Panc1 (cell line): ENCODE measurements around the gene PRICKLE3. TPM values are rescaled to one million over a fixed set of nuclear protein-coding genes. Genes with fewer than 3 reads are reported as not detected.

ENCODE experiments used
- ATAC-seq: fragments of 200-7000 bp; cut with Tn5 transposase; 2 replicates; pipeline ENCODE4 v1.9.1; 2020; ENCODE audit warnings: mild to moderate bottlenecking, moderate library complexity
- BruUV-seq: library from RNA; stranded (reverse); fragments of 400-500 nt; replicated peaks from 2 replicates; lab custom pipeline; 2021; lab: Mats Ljungman, UMichigan
- CTCF ChIA-PET: fragments of 300-600 bp; sonication (Branson Sonifier 250); formaldehyde crosslinking; loops from one replicate; lab custom pipeline; 2022; ENCODE audit warnings: antibody characterized with exemption; lab: Charles Lee
- POLR2A ChIA-PET: fragments of 300-600 bp; sonication (Branson Sonifier 250); formaldehyde crosslinking; loops from one replicate; lab custom pipeline; 2022; ENCODE audit warnings: antibody characterized with exemption; lab: Charles Lee
- DNase-seq: peaks from one replicate; pipeline ENCODE4 v3.0.0-alpha.2; 2010; ENCODE audit warnings: low read depth, low spot score
- H3K27ac ChIP-seq: 2 replicates; pipeline ENCODE4 v1.5.1; 2011; ENCODE audit warnings: mild to moderate bottlenecking, low read length, inconsistent platforms
- H3K27me3 ChIP-seq: fragments of 200-500 bp; sonication (Bioruptor generic); 2 replicates; pipeline ENCODE4 v1.6.0; 2014; ENCODE audit warnings: low read length, inconsistent platforms; ENCODE audit not compliant: control insufficient read depth, insufficient read depth
- H3K36me3 ChIP-seq: fragments of 200-500 bp; sonication (Bioruptor generic); 2 replicates; pipeline ENCODE4 v1.5.1; 2014; ENCODE audit warnings: inconsistent platforms, mild to moderate bottlenecking, low read length, moderate library complexity; ENCODE audit not compliant: control insufficient read depth, insufficient read depth
- H3K4me1 ChIP-seq: 2 replicates; pipeline ENCODE4 v1.5.1; 2011; ENCODE audit warnings: inconsistent platforms, mild to moderate bottlenecking, low read length, moderate library complexity; ENCODE audit not compliant: control insufficient read depth, insufficient read depth
- H3K4me3 ChIP-seq, 2 experiments: 2 replicates each; pipeline ENCODE4 v1.5.1; 2011 to 2012; ENCODE audit warnings: low read depth in 2 of 2, low read length in 2 of 2, mild to moderate bottlenecking in 2 of 2, inconsistent platforms in 1 of 2, moderate library complexity in 1 of 2
- H3K9me3 ChIP-seq: fragments of 200-500 bp; sonication (Bioruptor generic); 2 replicates; pipeline ENCODE4 v1.5.1; 2014; ENCODE audit warnings: low read depth, mild to moderate bottlenecking, inconsistent platforms, low read length, moderate library complexity; ENCODE audit not compliant: control insufficient read depth, insufficient read depth
- POLR2AphosphoS5 ChIP-seq: IDR thresholded peaks from 2 replicates; pipeline ENCODE4 v1.6.1; 2012; ENCODE audit warnings: mild to moderate bottlenecking, low read depth, low read length, moderate library complexity
- SIN3A ChIP-seq: IDR thresholded peaks from 2 replicates; pipeline ENCODE4 v1.6.1; 2012; ENCODE audit warnings: low read depth, mild to moderate bottlenecking, low read length, moderate library complexity, borderline replicate concordance; ENCODE audit not compliant: insufficient read depth
- TCF7L2 ChIP-seq: IDR thresholded peaks from 2 replicates; pipeline ENCODE4 v1.6.1; 2011; ENCODE audit warnings: mild to moderate bottlenecking, low read depth, low read length, inconsistent platforms
- in situ Hi-C: cut with HindIII; loops from 2 replicates; pipeline ENCODE4 v1.10.0; 2016; ENCODE audit warnings: low sequenced_read_pairs, low pct_unique_long_range_greater_than_20kb
- intact Hi-C: fragments of 100-400 bp; cut with micrococcal nuclease; formaldehyde crosslinking; loops from one replicate; pipeline ENCODE4 v1.10.0; 2022; ENCODE audit not compliant: unreplicated experiment
- total RNA-seq: library from RNA; stranded (reverse); gene quantifications from one replicate; pipeline ENCODE4 v1.2.1, GENCODE V29; 2021; ENCODE audit not compliant: unreplicated experiment
- TF ChIP-seq, protein P1 (sequence below): fragments of 450-650 bp; IDR thresholded peaks from 2 replicates; pipeline ENCODE4 v1.5.1; 2017; ENCODE audit warnings: mild to moderate bottlenecking
- TF ChIP-seq, protein P2 (sequence below), 2 experiments: IDR thresholded peaks; 2 replicates each; pipeline ENCODE4 v1.6.1; 2011 to 2012; ENCODE audit warnings: low read depth in 2 of 2, control low read depth in 1 of 2, low read length in 1 of 2, mild to moderate bottlenecking in 1 of 2, moderate library complexity in 1 of 2; ENCODE audit not compliant: insufficient read depth in 1 of 2

Gene PRICKLE3
- total RNA-seq, 1 experiment from 2014 or later = 40.1 TPM

DNA sequence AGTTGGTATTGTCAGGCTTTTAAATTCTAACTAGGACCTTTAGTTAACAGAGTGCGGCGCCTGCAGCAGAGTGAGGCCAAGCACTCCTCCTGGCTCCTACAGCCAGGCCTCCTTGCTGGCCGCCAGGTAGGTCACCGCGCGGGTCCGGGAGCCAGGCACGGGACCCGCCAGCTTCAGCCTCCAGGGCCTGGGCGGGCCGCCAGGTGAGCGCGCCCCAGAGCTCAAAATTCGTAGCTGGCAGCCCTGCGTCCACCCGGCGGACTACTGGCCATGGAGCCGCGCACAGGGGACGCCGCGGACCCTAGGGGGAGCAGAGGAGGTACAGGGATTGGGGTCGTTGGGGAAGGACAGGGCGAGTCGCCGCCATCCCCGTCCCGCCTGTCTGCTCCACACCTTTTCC, 23.6 kb downstream of the PRICKLE3 start, which contains the start of gene MAGIX:
Gene MAGIX, plus strand, starts transcription at position 139 of the 400 bp plus-strand sequence. Its CDS starts 132 bp downstream, at position 271.
- Histone ChIP-seq H3K36me3 (no peaks in the 10 kb centered on the region), H3K9me3 (no peaks in the 10 kb centered on the region), H3K27me3 (no peaks in the 10 kb centered on the region), H3K4me3 (peak within 1 kb of the TSS; percentile 40 to 57), H3K4me1 (peaks cover 26% of the 10 kb centered on the region), H3K27ac (peak within 1 kb of the TSS; percentile 71; the same call in 1 of the 2 replicates)
- TF ChIP-seq TCF7L2 (no peak), POLR2AphosphoS5 (no peak), SIN3A (no peak)
- TF ChIP-seq, protein P1, sequence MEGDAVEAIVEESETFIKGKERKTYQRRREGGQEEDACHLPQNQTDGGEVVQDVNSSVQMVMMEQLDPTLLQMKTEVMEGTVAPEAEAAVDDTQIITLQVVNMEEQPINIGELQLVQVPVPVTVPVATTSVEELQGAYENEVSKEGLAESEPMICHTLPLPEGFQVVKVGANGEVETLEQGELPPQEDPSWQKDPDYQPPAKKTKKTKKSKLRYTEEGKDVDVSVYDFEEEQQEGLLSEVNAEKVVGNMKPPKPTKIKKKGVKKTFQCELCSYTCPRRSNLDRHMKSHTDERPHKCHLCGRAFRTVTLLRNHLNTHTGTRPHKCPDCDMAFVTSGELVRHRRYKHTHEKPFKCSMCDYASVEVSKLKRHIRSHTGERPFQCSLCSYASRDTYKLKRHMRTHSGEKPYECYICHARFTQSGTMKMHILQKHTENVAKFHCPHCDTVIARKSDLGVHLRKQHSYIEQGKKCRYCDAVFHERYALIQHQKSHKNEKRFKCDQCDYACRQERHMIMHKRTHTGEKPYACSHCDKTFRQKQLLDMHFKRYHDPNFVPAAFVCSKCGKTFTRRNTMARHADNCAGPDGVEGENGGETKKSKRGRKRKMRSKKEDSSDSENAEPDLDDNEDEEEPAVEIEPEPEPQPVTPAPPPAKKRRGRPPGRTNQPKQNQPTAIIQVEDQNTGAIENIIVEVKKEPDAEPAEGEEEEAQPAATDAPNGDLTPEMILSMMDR = no peak
- TF ChIP-seq, protein P2, sequence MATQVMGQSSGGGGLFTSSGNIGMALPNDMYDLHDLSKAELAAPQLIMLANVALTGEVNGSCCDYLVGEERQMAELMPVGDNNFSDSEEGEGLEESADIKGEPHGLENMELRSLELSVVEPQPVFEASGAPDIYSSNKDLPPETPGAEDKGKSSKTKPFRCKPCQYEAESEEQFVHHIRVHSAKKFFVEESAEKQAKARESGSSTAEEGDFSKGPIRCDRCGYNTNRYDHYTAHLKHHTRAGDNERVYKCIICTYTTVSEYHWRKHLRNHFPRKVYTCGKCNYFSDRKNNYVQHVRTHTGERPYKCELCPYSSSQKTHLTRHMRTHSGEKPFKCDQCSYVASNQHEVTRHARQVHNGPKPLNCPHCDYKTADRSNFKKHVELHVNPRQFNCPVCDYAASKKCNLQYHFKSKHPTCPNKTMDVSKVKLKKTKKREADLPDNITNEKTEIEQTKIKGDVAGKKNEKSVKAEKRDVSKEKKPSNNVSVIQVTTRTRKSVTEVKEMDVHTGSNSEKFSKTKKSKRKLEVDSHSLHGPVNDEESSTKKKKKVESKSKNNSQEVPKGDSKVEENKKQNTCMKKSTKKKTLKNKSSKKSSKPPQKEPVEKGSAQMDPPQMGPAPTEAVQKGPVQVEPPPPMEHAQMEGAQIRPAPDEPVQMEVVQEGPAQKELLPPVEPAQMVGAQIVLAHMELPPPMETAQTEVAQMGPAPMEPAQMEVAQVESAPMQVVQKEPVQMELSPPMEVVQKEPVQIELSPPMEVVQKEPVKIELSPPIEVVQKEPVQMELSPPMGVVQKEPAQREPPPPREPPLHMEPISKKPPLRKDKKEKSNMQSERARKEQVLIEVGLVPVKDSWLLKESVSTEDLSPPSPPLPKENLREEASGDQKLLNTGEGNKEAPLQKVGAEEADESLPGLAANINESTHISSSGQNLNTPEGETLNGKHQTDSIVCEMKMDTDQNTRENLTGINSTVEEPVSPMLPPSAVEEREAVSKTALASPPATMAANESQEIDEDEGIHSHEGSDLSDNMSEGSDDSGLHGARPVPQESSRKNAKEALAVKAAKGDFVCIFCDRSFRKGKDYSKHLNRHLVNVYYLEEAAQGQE (IDR thresholded peaks at IDR 0.05; ENCODE audit: insufficient read depth in 1 of 2, low read depth in 2 of 2, low read length in 1 of 2) = no peak
- no TSS peak for BruUV-seq
- in situ Hi-C loops = no loop called here
- ATAC-seq = no peak
- ChIA-PET POLR2A (no interaction called here), CTCF (no interaction called here)
- intact Hi-C loops = loop anchor here (5.0 kb wide), 1 partner anchor 40 kb away; the partner anchor contains the start of gene GPKOW
- DNase-seq = no peak

DNA sequence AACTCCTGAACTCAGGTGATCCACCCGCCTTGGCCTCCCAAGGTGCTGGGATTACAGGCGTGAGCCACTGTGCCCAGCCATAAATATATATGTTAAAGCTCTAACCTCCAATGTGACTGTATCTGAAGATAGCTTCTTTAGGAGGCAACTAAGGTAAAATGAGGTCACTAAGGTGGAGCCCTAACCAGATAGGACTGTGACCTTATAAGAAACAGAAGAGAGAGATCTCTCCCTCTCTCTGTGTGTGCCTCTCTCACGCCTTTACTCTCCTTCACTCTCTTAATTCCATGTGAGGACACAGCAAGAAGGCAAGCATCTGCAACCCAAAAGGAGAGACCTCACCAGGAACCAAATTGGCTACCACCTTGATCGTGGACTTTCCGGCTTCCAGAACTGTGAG, 24.5 kb downstream of the PRICKLE3 start:
- CTCF ChIA-PET = no interaction called here
- intact Hi-C loops = loop anchor here (5.0 kb wide), 1 partner anchor 39 kb away; the partner anchor contains the start of gene GPKOW
- in situ Hi-C loops = no loop called here
- Histone ChIP-seq H3K4me3 (no peak overlapping the region), H3K27ac (no peak overlapping the region), H3K27me3 (no peaks in the 10 kb centered on the region), H3K36me3 (no peaks in the 10 kb centered on the region), H3K4me1 (peaks cover 18% of the 10 kb centered on the region), H3K9me3 (no peaks in the 10 kb centered on the region)
- TF ChIP-seq POLR2AphosphoS5 (no peak), TCF7L2 (no peak), SIN3A (no peak)
- TF ChIP-seq, protein P1 = no peak
- TF ChIP-seq, protein P2 (IDR thresholded peaks at IDR 0.05; ENCODE audit: insufficient read depth in 1 of 2, low read depth in 2 of 2, low read length in 1 of 2) = no peak
- no peak for DNase-seq
- BruUV-seq = no TSS peak
- POLR2A ChIA-PET = interaction anchor here (1.0 kb wide), 1 partner anchor 10 kb away, joined by 3 read pairs; the partner anchor contains the start of gene PLP2
- no peak for ATAC-seq
